Neuronal stem cell (in vitro differentiated cells): ENCODE results near the gene PAIP2B.
"Not testable (repeated sequence)": the region's sequence is repeated elsewhere in the genome, so short reads cannot be mapped to it uniquely, and the experiment has no call there.

Source experiments
- DNase-seq: peaks from one replicate; pipeline ENCODE4 v3.0.0-alpha.2; 2013; ENCODE audit warnings: low spot score
- H2AFZ ChIP-seq: one replicate; pipeline ENCODE4 v1.6.1; 2013; ENCODE audit warnings: mild to moderate bottlenecking, low read length, inconsistent platforms
- H2AK5ac ChIP-seq: 2 replicates; pipeline ENCODE4 v1.6.1; 2013; ENCODE audit warnings: low read depth, mild to moderate bottlenecking, inconsistent platforms, low read length, moderate library complexity, mixed read lengths
- H2BK120ac ChIP-seq: 2 replicates; pipeline ENCODE4 v1.6.1; 2013; ENCODE audit warnings: low read depth, mild to moderate bottlenecking, inconsistent platforms, low read length, moderate library complexity, mixed read lengths
- H2BK12ac ChIP-seq: one replicate; pipeline ENCODE4 v1.6.1; 2013; ENCODE audit warnings: low read length, inconsistent platforms
- H2BK15ac ChIP-seq: 2 replicates; pipeline ENCODE4 v1.6.1; 2013; ENCODE audit warnings: mild to moderate bottlenecking, low read length, inconsistent platforms, mixed read lengths
- H2BK5ac ChIP-seq: one replicate; pipeline ENCODE4 v1.6.1; 2013; ENCODE audit warnings: inconsistent platforms, mild to moderate bottlenecking, low read length, moderate library complexity
- H3K14ac ChIP-seq: one replicate; pipeline ENCODE4 v1.6.1; 2013; ENCODE audit warnings: low read length, inconsistent platforms
- H3K18ac ChIP-seq: 2 replicates; pipeline ENCODE4 v1.6.1; 2013; ENCODE audit warnings: low read length, inconsistent platforms
- H3K23ac ChIP-seq: 2 replicates; pipeline ENCODE4 v1.6.1; 2013; ENCODE audit warnings: low read depth, mild to moderate bottlenecking, mixed read lengths, low read length, inconsistent platforms; ENCODE audit not compliant: poor library complexity
- H3K27ac ChIP-seq: replicated peaks from 3 replicates; pipeline ENCODE4 v1.5.1; 2013; ENCODE audit warnings: low read length, inconsistent platforms
- H3K27me3 ChIP-seq, 3 experiments: 2 replicates each; pipeline ENCODE4 v1.6.1; 2013; ENCODE audit warnings: low read length in 3 of 3, mild to moderate bottlenecking in 2 of 3, inconsistent platforms in 1 of 3, low read depth in 1 of 3, mixed read lengths in 1 of 3, moderate library complexity in 1 of 3; ENCODE audit not compliant: control insufficient read depth in 3 of 3, insufficient read depth in 3 of 3
- H3K36me3 ChIP-seq, 2 donors: replicated peaks in 1 of 2; 2 replicates each; pipeline ENCODE4 v1.6.1; 2013; ENCODE audit warnings: low read length in 2 of 2; ENCODE audit not compliant: control insufficient read depth in 2 of 2, insufficient read depth in 2 of 2
- H3K4ac ChIP-seq: 2 replicates; pipeline ENCODE4 v1.6.1; 2013; ENCODE audit warnings: inconsistent platforms, mild to moderate bottlenecking, low read length, moderate library complexity
- H3K4me1 ChIP-seq, 2 donors: 1 replicate in 1 of 2; 2 replicates in 1 of 2; pipeline ENCODE4 v1.6.1; 2013; ENCODE audit warnings: low read length in 2 of 2, low read depth in 1 of 2; ENCODE audit not compliant: control insufficient read depth in 2 of 2, insufficient read depth in 1 of 2
- H3K4me2 ChIP-seq: one replicate; pipeline ENCODE4 v1.6.1; 2013; ENCODE audit warnings: mild to moderate bottlenecking, low read length, inconsistent platforms; ENCODE audit not compliant: insufficient read depth, poor library complexity, severe bottlenecking
- H3K4me3 ChIP-seq, 2 donors: 2 replicates each; pipeline ENCODE4 v1.5.1; 2013; ENCODE audit warnings: low read length in 2 of 2, mild to moderate bottlenecking in 2 of 2, inconsistent platforms in 1 of 2, moderate library complexity in 1 of 2
- H3K79me1 ChIP-seq: one replicate; pipeline ENCODE4 v1.6.1; 2013; ENCODE audit warnings: low read depth, mild to moderate bottlenecking, inconsistent platforms, low read length, moderate library complexity
- H3K9ac ChIP-seq: one replicate; pipeline ENCODE4 v1.6.1; 2013; ENCODE audit warnings: mild to moderate bottlenecking, low read depth, low read length, inconsistent platforms; ENCODE audit not compliant: poor library complexity
- H3K9me3 ChIP-seq, 2 donors: replicated peaks in 1 of 2; 2 replicates each; pipeline versions ENCODE3 to v1.6.1; 2013; ENCODE audit warnings: low read length in 2 of 2, mild to moderate bottlenecking in 2 of 2, inconsistent platforms in 1 of 2, low read depth in 1 of 2, mixed read lengths in 1 of 2, moderate library complexity in 1 of 2; ENCODE audit not compliant: control insufficient read depth in 2 of 2, insufficient read depth in 1 of 2
- H4K8ac ChIP-seq: one replicate; pipeline ENCODE4 v1.6.1; 2013; ENCODE audit warnings: low read depth, mild to moderate bottlenecking, inconsistent platforms, low read length, moderate library complexity
- H4K91ac ChIP-seq: one replicate; pipeline ENCODE4 v1.6.1; 2013; ENCODE audit warnings: low read length, low read depth, mild to moderate bottlenecking, inconsistent platforms; ENCODE audit not compliant: poor library complexity
- WGBS, 2 donors: extraction: QIAGEN DNeasy Blood & Tissue Kit; methylation state at CpG; one replicate each; pipeline ENCODE4 v1.1.7; 2013; ENCODE audit warnings: missing lambda C conversion rate in 2 of 2, mixed read lengths in 1 of 2; ENCODE audit not compliant: insufficient read length in 2 of 2, insufficient replicate concordance in 1 of 2; ENCODE audit errors: extremely low coverage in 2 of 2; 5-methylcytosine and 5-hydroxymethylcytosine counted together

The PAIP2B gene

GRCh38 chr2:71233072-71233471, 6.2 kb upstream of the PAIP2B start:
- H2BK12ac ChIP-seq, H3K9ac ChIP-seq, H2AK5ac ChIP-seq, H3K4me3 ChIP-seq, H2BK5ac ChIP-seq, H2BK120ac ChIP-seq, H4K8ac ChIP-seq, H2BK15ac ChIP-seq, H3K4me2 ChIP-seq, H3K27ac ChIP-seq, H3K9me3 ChIP-seq, H3K14ac ChIP-seq, H3K23ac ChIP-seq, H3K18ac ChIP-seq, H3K4ac ChIP-seq, H3K4me1 ChIP-seq, H3K36me3 ChIP-seq, H3K79me1 ChIP-seq, H4K91ac ChIP-seq, H2AFZ ChIP-seq, DNase-seq: not testable (repeated sequence)
- peaks cover 0 to 20% (median 0%) of the 10 kb centered on the region in 3 experiments for H3K27me3 ChIP-seq
- WGBS, 2 donors = no CpG with 5 or more reads among the region's 7 CpGs

DNA sequence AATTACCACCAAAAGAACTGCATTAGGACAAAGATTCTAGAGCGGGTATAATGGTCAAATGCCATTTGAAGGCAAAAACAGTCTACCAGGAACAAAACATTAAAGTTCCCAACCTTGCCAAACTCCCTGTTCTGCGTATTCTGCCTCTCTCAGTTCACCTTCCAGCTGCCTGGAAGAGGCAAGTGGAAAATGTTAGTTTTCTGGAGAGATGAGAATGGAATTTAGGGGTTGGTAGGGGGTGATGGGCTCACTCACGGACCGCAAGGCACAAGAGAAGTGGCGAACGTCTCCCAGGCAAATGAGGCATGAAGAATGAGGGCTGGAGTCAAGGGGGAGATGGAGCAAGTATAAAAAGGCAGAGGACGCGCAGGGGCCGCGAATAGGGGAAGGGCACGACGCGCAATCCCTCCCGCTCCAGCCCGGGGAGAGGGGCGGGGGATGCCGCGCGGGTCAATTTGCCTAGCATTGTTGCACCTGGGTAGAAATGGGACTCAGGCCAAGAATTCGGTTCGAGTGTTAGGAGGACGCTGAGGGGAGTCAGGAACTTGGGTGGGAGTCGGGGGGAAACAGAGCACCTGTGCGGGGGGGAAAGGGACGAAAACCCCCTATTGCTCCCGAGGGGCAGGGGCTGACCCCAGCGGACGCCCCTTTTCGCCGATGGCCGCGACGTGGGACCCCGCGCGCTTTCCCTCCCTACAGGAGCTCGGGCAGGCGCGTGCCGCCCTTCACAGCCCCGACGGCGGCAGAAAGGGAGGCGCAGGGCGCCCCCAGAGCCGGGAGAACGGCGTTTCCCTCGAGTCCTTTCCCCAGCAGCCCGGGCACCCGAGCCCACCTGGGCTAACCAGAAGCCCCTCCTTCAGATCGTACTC, 573 bp downstream of the PAIP2B start:
- peak; percentile 48 for DNase-seq

DNA sequence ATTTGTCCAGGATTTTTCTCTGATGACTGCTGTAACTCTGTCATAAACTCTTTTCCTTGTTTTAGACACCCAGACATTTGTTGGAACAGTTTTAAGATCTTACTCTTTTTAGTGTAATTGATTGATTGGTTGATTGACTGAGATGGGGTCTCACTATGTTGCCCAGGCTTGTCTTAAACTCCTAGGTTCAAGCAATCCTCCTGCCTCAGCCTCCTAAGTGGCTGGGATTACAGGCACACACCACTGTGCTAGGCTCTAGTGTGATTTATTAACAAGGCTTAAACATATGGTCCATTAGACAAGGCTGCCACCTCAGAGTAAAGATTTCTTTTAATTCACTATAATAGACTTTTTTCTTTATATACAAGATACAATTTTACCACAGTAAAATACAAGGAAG, 2.0 kb downstream of the PAIP2B start:
- Histone ChIP-seq H3K27me3 (peaks cover 0 to 9% (median 0%) of the 10 kb centered on the region in 3 experiments), H3K4me2 (no peak overlapping the region), H2BK15ac (no peak overlapping the region), H4K8ac (no peak overlapping the region), H2AFZ (no peak overlapping the region), H3K27ac (no peak overlapping the region), H3K4ac (no peak overlapping the region), H3K79me1 (no peaks in the 10 kb centered on the region), H3K18ac (no peak overlapping the region), H2BK120ac (no peak overlapping the region), H3K14ac (no peak overlapping the region), H4K91ac (no peak overlapping the region), H3K4me1 (no peaks in the 10 kb centered on the region), H3K4me3 (no peak overlapping the region), H3K9ac (no peak overlapping the region), H2BK5ac (no peak overlapping the region), H3K23ac (no peak overlapping the region), H3K36me3 (no peaks in the 10 kb centered on the region), H2BK12ac (no peak overlapping the region), H3K9me3 (no peaks in the 10 kb centered on the region), H2AK5ac (no peak overlapping the region)
- DNase-seq = no peak

More for the DNA sequence above, 573 bp downstream of the PAIP2B start:
- H2BK120ac ChIP-seq = no peak overlapping the region
- no CpG with 5 or more reads among the region's 52 CpGs for WGBS, 2 donors
- peak overlapping the region; percentile 96 for H2AFZ ChIP-seq
- no peak overlapping the region for H2AK5ac ChIP-seq
- no peak overlapping the region for H2BK5ac ChIP-seq
- no peak overlapping the region for H2BK15ac ChIP-seq
- peak overlapping the region; percentile 61 for H3K4me2 ChIP-seq
- no peaks in the 10 kb centered on the region for H3K36me3 ChIP-seq
- peak overlapping the region; percentile 21 for H3K23ac ChIP-seq
- peak overlapping the region; percentile 38 for H3K18ac ChIP-seq
- H3K4me1 ChIP-seq = no peaks in the 10 kb centered on the region
- H4K8ac ChIP-seq = no peak overlapping the region
- H2BK12ac ChIP-seq = no peak overlapping the region
- no peak overlapping the region for H4K91ac ChIP-seq
- peak overlapping the region; percentile 71 for H3K9ac ChIP-seq
- no peak overlapping the region for H3K4ac ChIP-seq
- H3K27ac ChIP-seq = peak overlapping the region; percentile 82
- no peaks in the 10 kb centered on the region for H3K9me3 ChIP-seq
- H3K4me3 ChIP-seq = peak overlapping the region; percentile 80 to 95
- H3K27me3 ChIP-seq = peaks cover 0 to 9% (median 0%) of the 10 kb centered on the region in 3 experiments
- H3K79me1 ChIP-seq = no peaks in the 10 kb centered on the region
- no peak overlapping the region for H3K14ac ChIP-seq

DNA sequence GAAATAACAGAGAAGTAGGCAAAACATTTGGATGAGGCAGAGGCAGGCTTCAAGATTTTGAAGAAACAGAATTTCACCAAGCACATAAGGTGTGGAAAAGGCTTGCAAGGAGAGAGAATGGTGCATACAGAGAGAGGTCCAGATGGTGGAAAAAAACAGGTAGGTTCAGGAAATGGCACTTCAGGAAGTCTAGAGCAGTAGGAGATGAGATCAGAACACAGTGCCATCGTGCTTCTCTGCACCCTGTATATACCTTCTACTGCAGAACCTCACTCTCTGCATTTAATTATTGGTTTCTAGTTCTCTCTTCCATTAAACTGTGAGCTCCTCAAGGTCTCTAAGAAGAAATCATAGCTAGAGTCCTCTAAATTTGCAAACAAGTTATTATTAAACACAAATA, 2.4 kb downstream of the PAIP2B start:
- Histone ChIP-seq H3K9ac (no peak overlapping the region), H3K23ac (no peak overlapping the region), H3K4me2 (no peak overlapping the region), H3K79me1 (no peaks in the 10 kb centered on the region), H2BK12ac (no peak overlapping the region), H3K27me3 (peaks cover 0 to 9% (median 0%) of the 10 kb centered on the region in 3 experiments), H2AK5ac (no peak overlapping the region), H3K4ac (no peak overlapping the region), H2AFZ (no peak overlapping the region), H2BK15ac (no peak overlapping the region), H3K14ac (no peak overlapping the region), H2BK120ac (no peak overlapping the region), H3K36me3 (no peaks in the 10 kb centered on the region), H3K27ac (no peak overlapping the region), H3K18ac (no peak overlapping the region), H3K9me3 (no peaks in the 10 kb centered on the region), H3K4me3 (no peak overlapping the region), H2BK5ac (no peak overlapping the region), H4K91ac (no peak overlapping the region), H4K8ac (no peak overlapping the region), H3K4me1 (no peaks in the 10 kb centered on the region)
- no CpG with 5 or more reads among the region's 1 CpG for WGBS, 2 donors
- DNase-seq = no peak
